NB4 (cell line): ENCODE results near the gene DHCR24.

Source experiments
- POLR2A ChIP-seq: IDR thresholded peaks from 2 replicates; pipeline ENCODE4 v1.6.1; 2011; ENCODE audit warnings: mild to moderate bottlenecking; ENCODE audit not compliant: insufficient read length; ENCODE audit errors: extremely low read depth
- TF ChIP-seq, protein P1 (sequence below): IDR thresholded peaks from one replicate; pipeline ENCODE4 v1.5.1; 2012; ENCODE audit warnings: low read depth, low read length

DNA sequence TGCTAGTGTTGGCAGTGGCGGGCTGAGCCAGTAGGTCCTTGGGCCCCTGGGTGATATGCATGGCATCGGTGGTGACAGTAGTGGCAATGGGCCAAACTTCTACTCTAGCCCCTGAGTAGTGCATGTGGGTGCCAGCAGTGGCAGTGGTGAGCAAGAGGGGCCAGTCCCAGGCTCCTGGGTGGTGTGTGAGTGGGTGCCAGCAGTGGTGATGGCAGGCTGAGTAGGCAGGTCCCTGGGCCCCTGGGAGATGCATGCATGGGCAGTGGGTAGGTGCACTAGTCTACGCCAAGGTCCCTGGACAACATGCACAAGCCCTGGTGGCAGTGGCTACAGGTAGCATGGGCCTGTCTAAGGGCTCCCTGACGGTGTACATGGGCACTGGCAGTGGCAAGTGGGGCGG is 61.3 kb downstream of the DHCR24 start:
- TF ChIP-seq, protein P1, sequence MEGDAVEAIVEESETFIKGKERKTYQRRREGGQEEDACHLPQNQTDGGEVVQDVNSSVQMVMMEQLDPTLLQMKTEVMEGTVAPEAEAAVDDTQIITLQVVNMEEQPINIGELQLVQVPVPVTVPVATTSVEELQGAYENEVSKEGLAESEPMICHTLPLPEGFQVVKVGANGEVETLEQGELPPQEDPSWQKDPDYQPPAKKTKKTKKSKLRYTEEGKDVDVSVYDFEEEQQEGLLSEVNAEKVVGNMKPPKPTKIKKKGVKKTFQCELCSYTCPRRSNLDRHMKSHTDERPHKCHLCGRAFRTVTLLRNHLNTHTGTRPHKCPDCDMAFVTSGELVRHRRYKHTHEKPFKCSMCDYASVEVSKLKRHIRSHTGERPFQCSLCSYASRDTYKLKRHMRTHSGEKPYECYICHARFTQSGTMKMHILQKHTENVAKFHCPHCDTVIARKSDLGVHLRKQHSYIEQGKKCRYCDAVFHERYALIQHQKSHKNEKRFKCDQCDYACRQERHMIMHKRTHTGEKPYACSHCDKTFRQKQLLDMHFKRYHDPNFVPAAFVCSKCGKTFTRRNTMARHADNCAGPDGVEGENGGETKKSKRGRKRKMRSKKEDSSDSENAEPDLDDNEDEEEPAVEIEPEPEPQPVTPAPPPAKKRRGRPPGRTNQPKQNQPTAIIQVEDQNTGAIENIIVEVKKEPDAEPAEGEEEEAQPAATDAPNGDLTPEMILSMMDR: no peak
- no peak for TF ChIP-seq POLR2A
